Activated CD4-positive, alpha-beta T cell treated with anti-CD3 and anti-CD28 coated beads, Interleukin-2, amount 50 U/mL, for 1 hour (primary cell): Measurements from ENCODE around the gene RRP9.

Experiments
- DNase-seq: peaks from one replicate; pipeline ENCODE4 v3.0.0-alpha.2; 2020

The RRP9 gene

GRCh38 chr3:51896607-51897305 is 44.9 kb downstream of the RRP9 start:
- DNase-seq, result no peak

DNA sequence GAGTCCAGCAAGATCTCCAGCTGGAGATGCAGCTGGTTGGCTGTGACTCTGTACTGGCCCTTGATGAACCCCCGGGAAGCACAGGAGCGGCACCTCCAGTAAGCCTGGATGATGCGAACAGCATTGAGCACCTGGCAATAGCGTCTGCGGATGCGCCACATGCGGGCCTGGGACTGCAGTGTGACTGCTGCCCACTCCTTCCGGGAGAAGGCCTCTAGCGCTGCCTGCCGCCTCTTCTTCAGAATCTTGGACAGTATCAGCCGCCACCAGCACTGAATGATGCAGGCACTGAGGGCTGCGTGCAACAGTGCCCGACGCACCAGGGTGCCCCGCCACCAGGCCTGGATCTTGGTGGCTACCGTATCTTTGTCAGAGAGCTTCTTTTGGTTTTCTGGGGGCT is 46.8 kb downstream of the RRP9 start:
- no peak for DNase-seq

- no peak for DNase-seq
Observed at GRCh38 chr3:51894391-51894790, 47.3 kb downstream of the RRP9 start.

DNA sequence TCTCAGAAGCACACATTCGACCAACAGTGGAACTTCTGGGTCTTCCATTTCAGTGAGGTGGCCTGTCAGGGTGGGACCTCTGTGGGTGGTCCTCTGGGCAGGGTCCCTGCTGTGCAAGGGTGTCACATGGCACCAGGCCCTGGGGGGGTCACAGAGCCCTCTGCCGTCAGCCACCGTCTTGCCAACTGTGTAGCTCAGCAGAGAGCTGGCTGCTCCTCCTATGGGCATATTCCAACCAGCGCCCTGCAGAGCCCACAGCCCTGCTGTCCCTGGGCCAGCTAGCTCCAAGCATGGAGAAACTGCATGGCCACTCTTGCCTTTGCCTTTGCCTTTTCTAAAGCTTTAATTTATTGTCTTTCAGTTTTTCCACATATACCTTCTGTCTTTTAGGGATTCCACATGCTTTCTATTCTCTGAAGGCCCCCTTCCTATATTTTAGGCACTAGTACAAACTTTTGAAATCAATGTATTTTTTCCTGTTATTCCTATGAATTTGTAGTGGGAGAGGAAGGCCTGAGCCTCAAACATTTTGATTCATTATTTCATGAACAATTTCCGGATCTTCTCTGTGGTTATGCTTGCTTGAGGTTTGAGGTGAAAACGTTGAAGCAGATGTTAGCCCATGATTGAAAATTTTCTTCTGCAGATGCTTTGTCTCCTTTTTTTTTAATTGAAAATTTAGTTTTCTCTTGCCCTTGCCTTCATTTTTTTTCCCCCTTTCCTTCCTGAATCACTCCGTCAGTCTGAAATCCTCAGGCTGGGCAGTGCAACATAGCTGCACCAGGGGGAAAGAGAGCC is 50.3 kb downstream of the RRP9 start:
- no peak for DNase-seq

DNA sequence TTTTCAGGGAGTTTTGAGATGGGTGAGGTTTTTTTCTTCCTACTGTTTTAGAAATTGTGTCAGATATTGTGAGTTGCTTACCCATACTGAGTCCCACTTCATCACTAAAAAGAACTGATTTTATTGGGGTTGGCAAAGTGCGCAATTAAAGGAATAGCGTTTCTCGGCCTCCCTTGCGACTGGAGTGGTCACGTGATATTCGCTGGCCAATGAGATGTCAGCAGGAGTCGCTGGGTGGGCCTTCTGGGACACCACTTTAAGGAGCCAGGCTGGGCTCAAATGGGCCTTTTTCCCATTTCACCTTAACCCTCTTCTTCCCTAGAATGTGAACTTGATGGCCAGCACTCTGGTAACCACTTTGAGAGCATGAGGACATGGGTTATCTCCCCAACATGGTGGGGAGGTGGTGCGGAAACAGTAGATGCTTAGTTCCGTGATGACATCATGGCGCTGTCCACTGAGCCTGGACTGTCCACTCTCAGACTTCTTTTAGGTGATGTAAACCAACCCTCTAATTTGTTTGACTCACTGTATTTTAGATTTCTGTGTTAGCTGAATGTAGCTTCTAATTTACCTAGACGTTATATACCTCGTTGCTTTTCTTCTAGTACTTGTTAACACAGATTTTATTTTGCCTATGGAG is 53.1 kb downstream of the RRP9 start:
- DNase-seq, result no peak

DNA sequence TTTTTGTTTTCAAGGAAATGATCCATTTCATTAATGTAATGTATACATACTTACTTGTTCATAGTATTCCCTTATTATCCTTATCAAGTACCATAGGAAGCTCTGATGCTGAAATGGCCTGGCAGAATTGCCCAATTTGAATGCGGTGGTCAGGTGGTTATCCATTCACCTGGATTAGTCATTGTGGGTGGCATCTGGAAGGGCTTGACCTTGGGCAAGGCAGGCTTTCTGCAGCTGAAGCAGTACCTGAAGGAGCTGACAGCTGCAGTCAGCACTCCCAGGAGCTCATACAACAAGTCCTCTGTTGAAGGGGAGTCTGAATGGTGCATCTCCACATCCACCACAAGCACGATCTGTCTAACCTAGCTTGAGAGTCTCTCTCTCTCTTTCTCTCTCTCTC is 54.1 kb downstream of the RRP9 start:
- no peak for DNase-seq

DNA sequence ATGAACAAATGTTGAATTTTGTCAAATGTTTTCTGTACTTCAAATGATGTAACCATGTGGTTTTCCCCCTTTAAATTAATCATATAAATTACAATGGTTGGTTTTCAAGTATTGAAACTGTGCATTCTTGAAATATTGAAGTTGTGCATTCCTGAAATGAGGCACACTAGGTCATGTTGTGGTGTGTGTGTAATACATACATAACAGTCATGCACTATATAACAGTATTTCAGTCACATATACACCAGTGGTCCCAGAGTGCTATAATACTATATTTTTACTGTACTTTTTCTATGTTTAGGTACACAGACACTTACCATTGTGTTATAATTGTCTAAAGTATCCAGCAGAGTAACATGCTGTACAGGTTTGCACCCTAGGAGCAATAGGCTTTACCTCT is 55.3 kb downstream of the RRP9 start:
- no peak for DNase-seq
